MM.1S (cell line): ENCODE results near the gene ANKRD13A.

Experiments used
- DNase-seq: peaks from one replicate; pipeline ENCODE4 v3.0.0-alpha.2; 2015
- H2AFZ ChIP-seq: fragments of 300-600 bp; sonication (generic); 2 replicates; pipeline ENCODE4 v1.6.0; 2016; ENCODE audit warnings: antibody characterized with exemption, low read length
- H3F3A ChIP-seq: fragments of 300-600 bp; sonication (generic); 2 replicates; pipeline ENCODE4 v1.6.1; 2016; ENCODE audit warnings: mild to moderate bottlenecking, antibody characterized with exemption, low read length, moderate library complexity, mixed read lengths; ENCODE audit not compliant: insufficient read depth
- H3K27ac ChIP-seq: fragments of 300-600 bp; sonication (generic); 2 replicates; pipeline ENCODE4 v1.5.1; 2016; ENCODE audit warnings: mild to moderate bottlenecking, low read length
- H3K27me3 ChIP-seq: fragments of 300-600 bp; sonication (generic); replicated peaks from 2 replicates; pipeline ENCODE4 v1.6.0; 2016; ENCODE audit warnings: low read length; ENCODE audit not compliant: insufficient read depth
- H3K36me3 ChIP-seq: fragments of 300-600 bp; sonication (generic); replicated peaks from 2 replicates; pipeline ENCODE4 v1.6.1; 2016; ENCODE audit warnings: mild to moderate bottlenecking, low read length, mixed read lengths; ENCODE audit not compliant: insufficient read depth
- H3K4me1 ChIP-seq: fragments of 300-600 bp; sonication (generic); 2 replicates; pipeline ENCODE4 v1.6.1; 2016; ENCODE audit warnings: low read length, mixed read lengths
- H3K4me2 ChIP-seq: fragments of 300-600 bp; sonication (generic); 2 replicates; pipeline ENCODE4 v1.6.0; 2016; ENCODE audit warnings: low read depth, low read length
- H3K4me3 ChIP-seq: fragments of 300-600 bp; sonication (generic); 2 replicates; pipeline ENCODE4 v1.5.1; 2016; ENCODE audit warnings: low read length, mixed read lengths
- H3K79me2 ChIP-seq: fragments of 300-600 bp; sonication (generic); 2 replicates; pipeline ENCODE4 v1.6.1; 2016; ENCODE audit warnings: mixed run types, low read length, mixed read lengths
- H3K9ac ChIP-seq: fragments of 300-600 bp; sonication (generic); 2 replicates; pipeline ENCODE4 v1.6.1; 2016; ENCODE audit warnings: low read length, mixed read lengths
- H3K9me2 ChIP-seq: fragments of 300-600 bp; sonication (generic); replicated peaks from 2 replicates; pipeline ENCODE4 v1.6.1; 2016; ENCODE audit warnings: mild to moderate bottlenecking, low read length, mixed read lengths; ENCODE audit not compliant: insufficient read depth
- H3K9me3 ChIP-seq: fragments of 300-600 bp; sonication (generic); replicated peaks from 2 replicates; pipeline ENCODE4 v1.6.1; 2016; ENCODE audit warnings: mild to moderate bottlenecking, low read length, mixed read lengths; ENCODE audit not compliant: insufficient read depth
- H4K20me1 ChIP-seq: fragments of 300-600 bp; sonication (generic); 2 replicates; pipeline ENCODE4 v1.6.1; 2016; ENCODE audit warnings: mild to moderate bottlenecking, low read length, moderate library complexity, mixed read lengths; ENCODE audit not compliant: insufficient read depth
- CTCF ChIP-seq: fragments of 300-600 bp; sonication (generic); IDR thresholded peaks from 2 replicates; pipeline ENCODE4 v1.5.1; 2016; ENCODE audit warnings: antibody characterized with exemption, low read length, mixed read lengths
- EZH2 ChIP-seq: fragments of 300-600 bp; sonication (generic); optimal IDR thresholded peaks from 2 replicates; pipeline ENCODE3; 2017; ENCODE audit warnings: low read depth, mild to moderate bottlenecking, antibody characterized with exemption, low read length, mixed read lengths
- EZH2phosphoT487 ChIP-seq: fragments of 300-600 bp; sonication (generic); IDR thresholded peaks from 2 replicates; pipeline ENCODE4 v1.6.1; 2018; ENCODE audit warnings: antibody characterized with exemption, low read length

The ANKRD13A gene

GRCh38 chr12:109953656-109954055 is 45.6 kb upstream of the ANKRD13A start:
- H2AFZ ChIP-seq = no peak overlapping the region
- TF ChIP-seq EZH2phosphoT487 = no peak
- TF ChIP-seq EZH2 = no peak
- TF ChIP-seq CTCF = no peak
- H3K4me2 ChIP-seq = no peak overlapping the region
- H3F3A ChIP-seq = no peaks in the 10 kb centered on the region
- H3K79me2 ChIP-seq = no peaks in the 10 kb centered on the region
- H3K9me2 ChIP-seq = no peaks in the 10 kb centered on the region
- H3K27ac ChIP-seq = no peak overlapping the region
- H3K36me3 ChIP-seq = no peaks in the 10 kb centered on the region
- DNase-seq = no peak
- no peak overlapping the region for H3K4me3 ChIP-seq
- H4K20me1 ChIP-seq = no peaks in the 10 kb centered on the region
- no peak overlapping the region for H3K9ac ChIP-seq
- H3K27me3 ChIP-seq = no peaks in the 10 kb centered on the region
- H3K9me3 ChIP-seq = no peaks in the 10 kb centered on the region
- no peaks in the 10 kb centered on the region for H3K4me1 ChIP-seq

GRCh38 chr12:109958374-109958773 is 40.9 kb upstream of the ANKRD13A start:
- Histone ChIP-seq H3K4me1 (no peaks in the 10 kb centered on the region), H3K9me2 (no peaks in the 10 kb centered on the region), H3K4me3 (no peak overlapping the region), H3K4me2 (no peak overlapping the region), H3F3A (no peaks in the 10 kb centered on the region), H3K36me3 (no peaks in the 10 kb centered on the region; the same call in 1 of the 2 replicates), H3K27ac (no peak overlapping the region), H3K9ac (no peak overlapping the region), H3K9me3 (no peaks in the 10 kb centered on the region), H3K79me2 (no peaks in the 10 kb centered on the region), H4K20me1 (no peaks in the 10 kb centered on the region), H2AFZ (no peak overlapping the region), H3K27me3 (no peaks in the 10 kb centered on the region)
- TF ChIP-seq CTCF (no peak), EZH2phosphoT487 (no peak), EZH2 (no peak)
- DNase-seq = no peak

GRCh38 chr12:109959411-109960093 is 39.7 kb upstream of the ANKRD13A start:
- Histone ChIP-seq H4K20me1 (no peaks in the 10 kb centered on the region), H3K27me3 (no peaks in the 10 kb centered on the region), H3K27ac (no peak overlapping the region), H3K9me2 (no peaks in the 10 kb centered on the region), H3K79me2 (no peaks in the 10 kb centered on the region), H3K36me3 (no peaks in the 10 kb centered on the region; the same call in 1 of the 2 replicates), H2AFZ (no peak overlapping the region), H3K9ac (no peak overlapping the region), H3F3A (no peaks in the 10 kb centered on the region), H3K4me2 (no peak overlapping the region), H3K4me3 (no peak overlapping the region), H3K4me1 (no peaks in the 10 kb centered on the region), H3K9me3 (no peaks in the 10 kb centered on the region)
- no peak for DNase-seq
- TF ChIP-seq CTCF (no peak), EZH2 (no peak), EZH2phosphoT487 (no peak)
